K562 (cell line): ENCODE data around the gene USP37. TPM values are rescaled to one million over a fixed set of nuclear protein-coding genes. Genes with fewer than 3 reads are reported as not detected.

ENCODE experiments used
- ATAC-seq: fragments of 200-7000 bp; cut with Tn5 transposase; 3 replicates; pipeline ENCODE4 v1.9.1; 2020; ENCODE audit warnings: moderate library complexity
- BruUV-seq: library from RNA; stranded (reverse); fragments of 400-500 nt; replicated peaks from 2 replicates; lab custom pipeline; 2021; lab: Mats Ljungman, UMichigan
- CTCF ChIA-PET: fragments of 300-600 bp; formaldehyde crosslinking; extraction: SDS; loops from one replicate; lab custom pipeline; 2021; ENCODE audit warnings: low intra/inter-chr PET ratio; lab: Yijun Ruan, JAX
- POLR2A ChIA-PET: fragments of 300-600, 350-650 bp; sonication (Branson Sonifier 250); formaldehyde crosslinking; extraction: SDS; loops from one replicate; lab custom pipeline; 2021; ENCODE audit warnings: antibody characterized with exemption, inconsistent platforms; lab: Yijun Ruan, JAX
- DNase-seq, 4 experiments: peaks; one replicate each; pipeline versions ENCODE4 v3.0.0 to v3.0.0-alpha.2; 2011 to 2018; ENCODE audit warnings: low spot score in 3 of 4, mixed read lengths in 3 of 4; ENCODE audit errors: extremely low read depth in 1 of 4
- FAIRE-seq: peaks from 2 replicates; lab custom pipeline; 2011; peaks lifted over from hg19 to GRCh38; lab: Jason Lieb, UNC
- H2AFZ ChIP-seq: 2 replicates; pipeline ENCODE4 v1.6.0; 2011; ENCODE audit warnings: low read depth, low read length, control low read depth, inconsistent platforms
- H3K27ac ChIP-seq: fragments of 200-600 bp; 3 replicates; pipeline ENCODE4 v1.8.0; 2011; ENCODE audit warnings: low read depth, mild to moderate bottlenecking, control low read depth, inconsistent platforms, low read length, moderate library complexity, mixed read lengths; ENCODE audit errors: extremely low read depth
- H3K27me3 ChIP-seq, 2 experiments: fragments of 300-600 bp in 1 of 2; 2 replicates in 1 of 2; 3 replicates in 1 of 2; pipeline versions ENCODE4 v1.6.0 to v1.8.0; 2011; ENCODE audit warnings: inconsistent platforms in 2 of 2, low read length in 2 of 2, mild to moderate bottlenecking in 1 of 2, mixed read lengths in 1 of 2, moderate library complexity in 1 of 2; ENCODE audit not compliant: control insufficient read depth in 2 of 2, insufficient read depth in 2 of 2
- H3K36me3 ChIP-seq: fragments of 300-600 bp; 3 replicates; pipeline ENCODE4 v1.8.0; 2011; ENCODE audit warnings: mild to moderate bottlenecking, low read length, inconsistent platforms; ENCODE audit not compliant: control insufficient read depth, insufficient read depth
- H3K4me1 ChIP-seq, 2 experiments: fragments of 200-600 bp in 1 of 2; replicated peaks in 1 of 2; 2 replicates in 1 of 2; 3 replicates in 1 of 2; pipeline versions ENCODE4 v1.5.1 to v1.8.0; 2011; ENCODE audit warnings: inconsistent platforms in 2 of 2, low read length in 2 of 2, mild to moderate bottlenecking in 1 of 2, mixed read lengths in 1 of 2, moderate library complexity in 1 of 2; ENCODE audit not compliant: control insufficient read depth in 2 of 2, insufficient read depth in 2 of 2
- H3K4me2 ChIP-seq: 2 replicates; pipeline ENCODE4 v1.6.1; 2011; ENCODE audit warnings: low read length, control low read depth, inconsistent platforms, mixed read lengths; ENCODE audit not compliant: insufficient read depth
- H3K4me3 ChIP-seq: fragments of 200-600 bp; sonication (generic), shearing (Covaris generic); 2 replicates; pipeline ENCODE4 v1.5.1; 2016; ENCODE audit warnings: control low read depth, inconsistent platforms
- H3K79me2 ChIP-seq: fragments of 200-600 bp; 3 replicates; pipeline ENCODE4 v1.8.0; 2011; ENCODE audit warnings: low read length, inconsistent platforms; ENCODE audit not compliant: control insufficient read depth, insufficient read depth
- H3K9ac ChIP-seq, 2 experiments: 2 replicates each; pipeline versions ENCODE4 v1.6.0 to v1.6.1; 2011; ENCODE audit warnings: low read depth in 2 of 2, low read length in 2 of 2, control low read depth in 1 of 2, inconsistent platforms in 1 of 2, mild to moderate bottlenecking in 1 of 2, mixed read lengths in 1 of 2; ENCODE audit not compliant: insufficient read depth in 1 of 2
- H3K9me1 ChIP-seq: one replicate; pipeline ENCODE4 v1.6.0; 2011; ENCODE audit warnings: inconsistent platforms, mild to moderate bottlenecking, low read length, moderate library complexity; ENCODE audit not compliant: control insufficient read depth, insufficient read depth
- H3K9me3 ChIP-seq: replicated peaks from 2 replicates; pipeline ENCODE4 v1.5.1; 2011; ENCODE audit warnings: low read depth, low read length, inconsistent platforms; ENCODE audit not compliant: control insufficient read depth, insufficient read depth
- H4K20me1 ChIP-seq: replicated peaks from 2 replicates; pipeline ENCODE4 v1.6.1; 2011; ENCODE audit warnings: low read length, inconsistent platforms, mixed read lengths; ENCODE audit not compliant: control insufficient read depth, insufficient read depth
- CTBP1 ChIP-seq: fragments of 450-650 bp; IDR thresholded peaks from 2 replicates; pipeline ENCODE4 v1.6.1; 2016; ENCODE audit warnings: borderline replicate concordance
- HDAC2 ChIP-seq: fragments of 450-650 bp; IDR thresholded peaks from 2 replicates; pipeline ENCODE4 v1.6.1; 2016; ENCODE audit warnings: mild to moderate bottlenecking
- ILK ChIP-seq: fragments of 450-650 bp; IDR thresholded peaks from 2 replicates; pipeline ENCODE4 v1.6.1; 2016; ENCODE audit warnings: missing genetic modification characterization, low read depth, mild to moderate bottlenecking, missing compliant biosample characterization, moderate library complexity, borderline replicate concordance
- RAD21 ChIP-seq, 2 experiments: fragments of 250-450 bp in 1 of 2; fragments of 450-650 bp in 1 of 2; sonication (Bioruptor Pico) in 1 of 2; formaldehyde crosslinking in 1 of 2; IDR thresholded peaks in 1 of 2; conservative IDR thresholded peaks in 1 of 2; 2 replicates each; pipeline versions ENCODE4 v1.4.0 to v1.8.0; 2020 to 2022; ENCODE audit warnings: mild to moderate bottlenecking in 2 of 2, moderate library complexity in 1 of 2
- RBM25 ChIP-seq: fragments of 200-400 bp; formaldehyde crosslinking; IDR thresholded peaks from 2 replicates; pipeline ENCODE4 v1.6.1; 2018; ENCODE audit warnings: low read length, low read depth, moderate library complexity; ENCODE audit not compliant: severe bottlenecking
- SREBF2 ChIP-seq: sonication (generic); formaldehyde crosslinking; IDR thresholded peaks from 2 replicates; pipeline ENCODE4 v1.4.0; 2020; ENCODE audit warnings: mild to moderate bottlenecking, missing genetic modification reagents
- SRF ChIP-seq, 2 experiments: fragments of 250-450, 450-650 bp in 1 of 2; sonication (Bioruptor Pico) in 1 of 2; sonication (generic) in 1 of 2; formaldehyde crosslinking; IDR thresholded peaks; 2 replicates each; pipeline versions ENCODE4 v1.5.0 to v1.5.1; 2020 to 2022; ENCODE audit warnings: mild to moderate bottlenecking in 1 of 2, missing genetic modification reagents in 1 of 2
- ZC3H11A ChIP-seq: IDR thresholded peaks from 2 replicates; pipeline ENCODE4 v1.6.1; 2012; ENCODE audit warnings: low read depth, low read length, improper control_type of control experiment
- WGBS: fragments of 100-300 bp; shearing (Covaris generic); methylation state at CpG from one replicate; pipeline ENCODE4 v1.1.6; 2016; ENCODE audit warnings: low coverage, mixed read lengths; ENCODE audit not compliant: insufficient coverage; ENCODE audit errors: missing lambda C conversion rate; 5-methylcytosine and 5-hydroxymethylcytosine counted together
- in situ Hi-C: fragments of 300-500 bp; cut with MboI; formaldehyde crosslinking; loops from 4 replicates; pipeline ENCODE4 v1.15.0; 2018; ENCODE audit warnings: inconsistent platforms, mixed read lengths
- intact Hi-C: fragments of 100-400 bp; cut with micrococcal nuclease; formaldehyde crosslinking; loops from 2 replicates; pipeline ENCODE4 v1.14.2; 2022
- polyA plus RNA-seq, 8 experiments: library from polyadenylated mRNA; depleted of rRNA in 4 of 8; stranded (reverse) in 5 of 8; unstranded in 3 of 8; fragments of >200 nt; fragmentation: Nextera tagmentation in 2 of 8; fragmentation: Illumina TruSeq in 1 of 8; extraction: Ambion mirVana in 2 of 8; extraction: Trizol in 1 of 8; gene quantifications; 2 replicates each; pipeline versions ENCODE4 v1.2.1 to v1.2.3, GENCODE V29; 2011 to 2014; ENCODE audit warnings: inconsistent platforms in 1 of 8, missing spikeins in 1 of 8
- total RNA-seq, 7 experiments: library from RNA; depleted of rRNA in 6 of 7; stranded (reverse); fragments of >200 nt in 6 of 7; fragmentation: Illumina TruSeq in 2 of 7; extraction: Trizol in 2 of 7; gene quantifications; 2 replicates each; pipeline versions ENCODE4 v1.2.1 to v1.2.3, GENCODE V29; 2011 to 2021; ENCODE audit warnings: low replicate concordance in 1 of 7
- TF ChIP-seq, protein P1 (sequence below): fragments of 250-450 bp; sonication (Bioruptor Pico); IDR thresholded peaks from 2 replicates; pipeline ENCODE4 v1.8.0; 2022; ENCODE audit warnings: inconsistent platforms, mild to moderate bottlenecking, moderate library complexity, borderline replicate concordance
- TF ChIP-seq, protein P2 (sequence below), 2 experiments: fragments of 450-650 bp; IDR thresholded peaks; 2 replicates each; pipeline ENCODE4 v1.6.1; 2016; ENCODE audit warnings: mild to moderate bottlenecking in 2 of 2, borderline replicate concordance in 1 of 2, low read depth in 1 of 2, moderate library complexity in 1 of 2
- TF ChIP-seq, protein P3 (sequence below): sonication (generic); formaldehyde crosslinking; IDR thresholded peaks from 2 replicates; pipeline ENCODE4 v1.9.0; 2022; ENCODE audit warnings: mild to moderate bottlenecking, missing genetic modification reagents

Gene USP37
- total and polyA plus RNA-seq, 9 of the 15 experiments (the other 6 are each of a cell fraction or from before 2014, with no cell fraction given): 2.0 to 14.2 (median 8.5) TPM

DNA sequence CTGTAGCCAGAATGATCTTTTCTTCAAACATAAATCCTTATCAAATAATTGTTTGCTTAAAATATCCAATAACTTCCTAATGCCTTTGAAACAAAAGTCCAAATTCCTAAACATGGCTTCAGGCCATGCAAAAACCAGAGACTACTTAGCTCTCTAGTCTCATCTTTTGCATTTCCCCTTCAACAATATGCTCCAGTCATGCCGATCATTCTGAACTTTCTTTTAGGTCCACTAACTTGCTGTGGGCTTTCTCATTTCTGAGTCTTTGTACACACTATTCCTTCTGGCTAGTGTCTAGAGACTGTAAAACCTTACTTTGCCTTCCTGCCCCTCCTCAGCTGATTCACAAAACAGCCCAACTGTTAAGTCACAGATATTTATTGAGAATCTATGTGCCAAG is 97.7 kb downstream of the USP37 start:
- Histone ChIP-seq H2AFZ (no peak overlapping the region), H4K20me1 (no peaks in the 10 kb centered on the region), H3K4me1 (peaks cover 0 to 5% of the 10 kb centered on the region in 2 experiments; a peak in 3 of 5 replicates), H3K4me3 (no peak overlapping the region), H3K9ac (no peak overlapping the region), H3K4me2 (no peak overlapping the region), H3K27me3 (no peaks in the 10 kb centered on the region), H3K36me3 (peaks cover 56% of the 10 kb centered on the region), H3K9me1 (no peaks in the 10 kb centered on the region), H3K9me3 (no peaks in the 10 kb centered on the region), H3K79me2 (no peaks in the 10 kb centered on the region), H3K27ac (no peak overlapping the region)
- CTCF ChIA-PET: no interaction called here
- ATAC-seq (no peak), DNase-seq (no peak), FAIRE-seq (no peak)
- intact Hi-C loops (no loop called here), in situ Hi-C loops (no loop called here)
- POLR2A ChIA-PET: no interaction called here
- no CpG with 5 or more reads among the region's 1 CpG for WGBS
- no TSS peak for BruUV-seq
- TF ChIP-seq, protein P1, sequence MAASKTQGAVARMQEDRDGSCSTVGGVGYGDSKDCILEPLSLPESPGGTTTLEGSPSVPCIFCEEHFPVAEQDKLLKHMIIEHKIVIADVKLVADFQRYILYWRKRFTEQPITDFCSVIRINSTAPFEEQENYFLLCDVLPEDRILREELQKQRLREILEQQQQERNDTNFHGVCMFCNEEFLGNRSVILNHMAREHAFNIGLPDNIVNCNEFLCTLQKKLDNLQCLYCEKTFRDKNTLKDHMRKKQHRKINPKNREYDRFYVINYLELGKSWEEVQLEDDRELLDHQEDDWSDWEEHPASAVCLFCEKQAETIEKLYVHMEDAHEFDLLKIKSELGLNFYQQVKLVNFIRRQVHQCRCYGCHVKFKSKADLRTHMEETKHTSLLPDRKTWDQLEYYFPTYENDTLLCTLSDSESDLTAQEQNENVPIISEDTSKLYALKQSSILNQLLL (CRISPR knock-in tag): no peak
- TF ChIP-seq CTBP1 (no peak), RBM25 (no peak), HDAC2 (no peak), ZC3H11A (no peak), SREBF2 (CRISPR knock-in tag) (no peak), ILK (no peak), RAD21 (CRISPR knock-in tag; conservative IDR thresholded peaks at IDR 0.05 in 1 of 2, IDR thresholded peaks at IDR 0.05 in 1 of 2) (no peak), SRF (CRISPR knock-in tag; IDR thresholded peaks at IDR 0.05) (no peak)
- TF ChIP-seq, protein P2, sequence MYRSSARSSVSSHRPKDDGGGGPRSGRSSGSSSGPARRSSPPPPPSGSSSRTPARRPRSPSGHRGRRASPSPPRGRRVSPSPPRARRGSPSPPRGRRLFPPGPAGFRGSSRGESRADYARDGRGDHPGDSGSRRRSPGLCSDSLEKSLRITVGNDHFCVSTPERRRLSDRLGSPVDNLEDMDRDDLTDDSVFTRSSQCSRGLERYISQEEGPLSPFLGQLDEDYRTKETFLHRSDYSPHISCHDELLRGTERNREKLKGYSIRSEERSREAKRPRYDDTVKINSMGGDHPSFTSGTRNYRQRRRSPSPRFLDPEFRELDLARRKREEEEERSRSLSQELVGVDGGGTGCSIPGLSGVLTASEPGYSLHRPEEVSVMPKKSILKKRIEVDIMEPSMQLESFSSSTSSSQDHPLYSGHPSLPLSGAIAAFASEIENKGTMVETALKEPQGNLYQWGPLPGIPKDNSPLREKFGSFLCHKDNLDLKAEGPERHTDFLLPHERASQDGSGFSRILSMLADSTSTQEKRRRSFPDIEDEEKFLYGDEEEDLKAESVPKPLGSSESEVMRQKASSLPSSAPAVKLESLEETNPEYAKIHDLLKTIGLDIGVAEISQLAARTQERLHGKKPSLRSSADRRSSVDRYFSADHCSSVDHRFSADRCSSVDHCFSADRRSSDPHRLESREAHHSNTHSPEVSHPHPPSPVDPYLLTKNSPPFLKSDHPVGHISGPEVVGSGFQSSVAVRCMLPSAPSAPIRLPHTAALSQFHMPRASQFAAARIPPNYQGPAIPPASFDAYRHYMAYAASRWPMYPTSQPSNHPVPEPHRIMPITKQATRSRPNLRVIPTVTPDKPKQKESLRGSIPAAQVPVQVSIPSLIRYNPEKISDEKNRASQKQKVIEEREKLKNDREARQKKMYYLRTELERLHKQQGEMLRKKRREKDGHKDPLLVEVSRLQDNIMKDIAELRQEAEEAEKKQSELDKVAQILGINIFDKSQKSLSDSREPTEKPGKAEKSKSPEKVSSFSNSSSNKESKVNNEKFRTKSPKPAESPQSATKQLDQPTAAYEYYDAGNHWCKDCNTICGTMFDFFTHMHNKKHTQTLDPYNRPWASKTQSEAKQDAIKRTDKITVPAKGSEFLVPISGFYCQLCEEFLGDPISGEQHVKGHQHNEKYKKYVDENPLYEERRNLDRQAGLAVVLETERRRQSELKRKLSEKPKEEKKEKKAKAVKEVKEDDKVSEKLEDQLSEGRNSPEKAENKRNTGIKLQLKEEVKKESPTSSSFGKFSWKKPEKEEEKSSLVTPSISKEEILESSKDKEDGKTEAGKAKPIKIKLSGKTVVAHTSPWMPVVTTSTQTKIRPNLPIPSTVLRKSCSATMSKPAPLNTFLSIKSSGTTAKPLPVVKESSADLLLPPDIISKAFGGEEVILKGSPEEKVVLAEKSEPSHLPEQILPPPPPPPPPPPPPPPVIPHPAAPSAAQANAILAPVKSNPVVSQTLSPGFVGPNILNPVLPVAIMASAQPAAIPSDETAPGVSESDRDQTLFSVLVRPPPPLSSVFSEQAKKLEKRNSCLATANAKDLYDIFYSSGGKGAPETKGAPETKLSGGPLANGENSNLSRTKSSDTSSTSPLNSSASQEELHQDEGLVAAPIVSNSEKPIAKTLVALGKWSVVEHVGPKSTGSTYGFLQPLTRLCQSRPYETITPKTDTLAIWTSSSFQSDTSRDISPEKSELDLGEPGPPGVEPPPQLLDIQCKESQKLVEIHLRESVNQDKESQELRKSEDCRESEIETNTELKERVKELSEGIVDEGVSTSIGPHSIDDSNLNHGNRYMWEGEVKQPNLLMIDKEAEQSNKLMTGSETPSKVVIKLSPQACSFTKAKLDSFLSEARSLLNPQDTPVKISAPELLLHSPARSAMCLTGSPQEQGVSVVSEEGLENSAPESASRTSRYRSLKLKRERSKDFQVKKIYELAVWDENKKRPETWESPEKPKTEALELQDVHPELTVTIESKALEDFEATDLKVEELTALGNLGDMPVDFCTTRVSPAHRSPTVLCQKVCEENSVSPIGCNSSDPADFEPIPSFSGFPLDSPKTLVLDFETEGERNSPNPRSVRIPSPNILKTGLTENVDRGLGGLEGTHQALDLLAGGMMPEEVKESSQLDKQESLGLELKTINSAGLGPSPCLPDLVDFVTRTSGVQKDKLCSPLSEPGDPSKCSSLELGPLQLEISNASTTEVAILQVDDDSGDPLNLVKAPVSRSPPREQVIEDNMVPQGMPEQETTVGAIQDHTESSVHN (IDR thresholded peaks at IDR 0.05; ENCODE audit: borderline replicate concordance in 1 of 2, low read depth in 1 of 2): no peak
- TF ChIP-seq, protein P3, sequence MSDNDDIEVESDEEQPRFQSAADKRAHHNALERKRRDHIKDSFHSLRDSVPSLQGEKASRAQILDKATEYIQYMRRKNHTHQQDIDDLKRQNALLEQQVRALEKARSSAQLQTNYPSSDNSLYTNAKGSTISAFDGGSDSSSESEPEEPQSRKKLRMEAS (CRISPR knock-in tag): no peak
- TF ChIP-seq, all 486 proteins: peak for 0
